ENCODE data around the gene RIC8B. TPM values are rescaled to one million over a fixed set of nuclear protein-coding genes. Genes with fewer than 3 reads are reported as not detected.

RIC8B gene
- total RNA-seq, 6 experiments from 2014 or later = 5.9 to 10.6 (median 6.5) TPM

GRCh38 chr12:106907846-106908245, 133.4 kb downstream of the RIC8B start:
- Histone ChIP-seq H3K4me1 (peaks cover 0 to 3% (median 0%) of the 10 kb centered on the region in 4 donors), H3K9me3 (no peaks in the 10 kb centered on the region), H3K27ac (no peak overlapping the region), H3K36me3 (no peaks in the 10 kb centered on the region), H3K4me3 (no peak overlapping the region), H3K27me3 (peaks cover 0 to 1% of the 10 kb centered on the region in 2 donors)
- TF ChIP-seq CTCF (IDR thresholded peaks at IDR 0.05) (no peak), POLR2A (IDR thresholded peaks at IDR 0.05) (no peak)
- WGBS (ENCODE audit: insufficient coverage, low coverage, low lambda C conversion rate, missing lambda C conversion rate) = 66% methylated on average over 3 of the region's 4 CpGs
- no peak for DNase-seq
- ATAC-seq = no peak
- intact Hi-C loops (cut with DNase I) = no loop called here

GRCh38 chr12:106908561-106908960, 134.1 kb downstream of the RIC8B start:
- no peak for DNase-seq
- no peak overlapping the region for H3K4me3 ChIP-seq
- WGBS (ENCODE audit: insufficient coverage, low coverage, low lambda C conversion rate, missing lambda C conversion rate) = 65% methylated on average over 3 of the region's 3 CpGs
- intact Hi-C loops (cut with DNase I) = no loop called here
- no peak for ATAC-seq
- no peaks in the 10 kb centered on the region for H3K4me1 ChIP-seq
- H3K36me3 ChIP-seq = no peaks in the 10 kb centered on the region
- no peak overlapping the region for H3K27ac ChIP-seq
- H3K9me3 ChIP-seq = no peaks in the 10 kb centered on the region
- no peaks in the 10 kb centered on the region for H3K27me3 ChIP-seq
- TF ChIP-seq CTCF (IDR thresholded peaks at IDR 0.05) = no peak
- TF ChIP-seq POLR2A (IDR thresholded peaks at IDR 0.05) = no peak

GRCh38 chr12:106910202-106910601, 135.7 kb downstream of the RIC8B start:
- 75% methylated on average over 1 of the region's 1 CpG for WGBS (ENCODE audit: insufficient coverage, low coverage, low lambda C conversion rate, missing lambda C conversion rate)
- H3K4me3 ChIP-seq = no peak overlapping the region
- no peaks in the 10 kb centered on the region for H3K36me3 ChIP-seq
- H3K9me3 ChIP-seq = no peaks in the 10 kb centered on the region
- ATAC-seq (no peak), DNase-seq (no peak)
- TF ChIP-seq CTCF (IDR thresholded peaks at IDR 0.05) (no peak), POLR2A (IDR thresholded peaks at IDR 0.05) (no peak)
- intact Hi-C loops (cut with DNase I) = no loop called here
- H3K4me1 ChIP-seq = no peaks in the 10 kb centered on the region
- no peak overlapping the region for H3K27ac ChIP-seq
- H3K27me3 ChIP-seq = no peaks in the 10 kb centered on the region

GRCh38 chr12:106911581-106911980, 137.1 kb downstream of the RIC8B start:
- Histone ChIP-seq H3K9me3 (no peaks in the 10 kb centered on the region), H3K27me3 (no peaks in the 10 kb centered on the region), H3K4me3 (no peak overlapping the region), H3K36me3 (no peaks in the 10 kb centered on the region), H3K4me1 (no peaks in the 10 kb centered on the region), H3K27ac (no peak overlapping the region)
- intact Hi-C loops (cut with DNase I) = no loop called here
- DNase-seq (no peak), ATAC-seq (no peak)
- no peak for TF ChIP-seq CTCF (IDR thresholded peaks at IDR 0.05)
- WGBS (ENCODE audit: insufficient coverage, low coverage, low lambda C conversion rate, missing lambda C conversion rate) = 69% methylated on average over 5 of the region's 6 CpGs

GRCh38 chr12:106913456-106913855, 139.0 kb downstream of the RIC8B start:
- DNase-seq = no peak
- Histone ChIP-seq H3K36me3 (no peaks in the 10 kb centered on the region), H3K27ac (no peak overlapping the region), H3K27me3 (no peaks in the 10 kb centered on the region), H3K4me1 (no peaks in the 10 kb centered on the region), H3K4me3 (no peak overlapping the region), H3K9me3 (no peaks in the 10 kb centered on the region)
- ATAC-seq = no peak
- no peak for TF ChIP-seq POLR2A (IDR thresholded peaks at IDR 0.05)
- TF ChIP-seq CTCF (IDR thresholded peaks at IDR 0.05) = no peak
- intact Hi-C loops (cut with DNase I) = no loop called here
- WGBS (ENCODE audit: insufficient coverage, low coverage, low lambda C conversion rate, missing lambda C conversion rate) = 85% methylated on average over 6 of the region's 10 CpGs
